GM19099 (cell line): ENCODE measurements around the gene GFOD2.
A peak's percentile ranks its signal among the peaks of the same experiment; 100 is the strongest.

ENCODE experiments used
- POLR2A ChIP-seq: IDR thresholded peaks from 3 replicates; pipeline ENCODE4 v1.6.1; 2011; ENCODE audit warnings: low read depth; ENCODE audit not compliant: insufficient read length; ENCODE audit errors: extremely low read depth

GFOD2 gene

GRCh38 chr16:67660564-67661028 is 58.5 kb downstream of the GFOD2 start, which contains the start of gene PARD6A:
Gene PARD6A (plus strand): TSS chr16:67660960. CDS start chr16:67661039, 79 bp downstream.
- TF ChIP-seq POLR2A: no peak

GRCh38 chr16:67659675-67660563 is 59.2 kb downstream of the GFOD2 start, which contains the start of gene ACD:
Gene ACD (minus strand): TSS chr16:67660260. CDS start chr16:67660220, 40 bp downstream.
- peak; percentile 86 for TF ChIP-seq POLR2A

- TF ChIP-seq POLR2A: no peak
Measured at GRCh38 chr16:67658849-67659674, 60.1 kb downstream of the GFOD2 start.

GRCh38 chr16:67657751-67658518 is 61.2 kb downstream of the GFOD2 start:
- no peak for TF ChIP-seq POLR2A

GRCh38 chr16:67657017-67657608 is 62.0 kb downstream of the GFOD2 start:
- TF ChIP-seq POLR2A: no peak

GRCh38 chr16:67656344-67657016 is 62.6 kb downstream of the GFOD2 start:
- no peak for TF ChIP-seq POLR2A

- TF ChIP-seq POLR2A: no peak
Measured at GRCh38 chr16:67655363-67655762, 63.8 kb downstream of the GFOD2 start.

GRCh38 chr16:67654403-67654911 is 64.7 kb downstream of the GFOD2 start:
- TF ChIP-seq POLR2A: no peak

GRCh38 chr16:67653789-67654402 is 65.2 kb downstream of the GFOD2 start:
- no peak for TF ChIP-seq POLR2A

- no peak for TF ChIP-seq POLR2A
Measured at GRCh38 chr16:67653128-67653788, 65.9 kb downstream of the GFOD2 start.

GRCh38 chr16:67652578-67653127 is 66.5 kb downstream of the GFOD2 start:
- TF ChIP-seq POLR2A: no peak

- no peak for TF ChIP-seq POLR2A
Measured at GRCh38 chr16:67651847-67652246, 67.3 kb downstream of the GFOD2 start.

- no peak for TF ChIP-seq POLR2A
Measured at GRCh38 chr16:67651039-67651438, 68.1 kb downstream of the GFOD2 start.

- TF ChIP-seq POLR2A: no peak
Measured at GRCh38 chr16:67650023-67650422, 69.1 kb downstream of the GFOD2 start.
